K562 (cell line): ENCODE data around the gene TTC27. TPM values are rescaled to one million over a fixed set of nuclear protein-coding genes. Genes with fewer than 3 reads are reported as not detected.

Experiments
- ATAC-seq: fragments of 200-7000 bp; cut with Tn5 transposase; 3 replicates; pipeline ENCODE4 v1.9.1; 2020; ENCODE audit warnings: moderate library complexity
- BruUV-seq: library from RNA; stranded (reverse); fragments of 400-500 nt; replicated peaks from 2 replicates; lab custom pipeline; 2021; lab: Mats Ljungman, UMichigan
- CTCF ChIA-PET: fragments of 300-600 bp; formaldehyde crosslinking; extraction: SDS; loops from one replicate; lab custom pipeline; 2021; ENCODE audit warnings: low intra/inter-chr PET ratio; lab: Yijun Ruan, JAX
- POLR2A ChIA-PET: fragments of 300-600, 350-650 bp; sonication (Branson Sonifier 250); formaldehyde crosslinking; extraction: SDS; loops from one replicate; lab custom pipeline; 2021; ENCODE audit warnings: antibody characterized with exemption, inconsistent platforms; lab: Yijun Ruan, JAX
- DNase-seq, 4 experiments: peaks; one replicate each; pipeline versions ENCODE4 v3.0.0 to v3.0.0-alpha.2; 2011 to 2018; ENCODE audit warnings: low spot score in 3 of 4, mixed read lengths in 3 of 4; ENCODE audit errors: extremely low read depth in 1 of 4
- FAIRE-seq: peaks from 2 replicates; lab custom pipeline; 2011; peaks lifted over from hg19 to GRCh38; lab: Jason Lieb, UNC
- H2AFZ ChIP-seq: 2 replicates; pipeline ENCODE4 v1.6.0; 2011; ENCODE audit warnings: low read depth, low read length, control low read depth, inconsistent platforms
- H3K27ac ChIP-seq: fragments of 200-600 bp; 3 replicates; pipeline ENCODE4 v1.8.0; 2011; ENCODE audit warnings: low read depth, mild to moderate bottlenecking, control low read depth, inconsistent platforms, low read length, moderate library complexity, mixed read lengths; ENCODE audit errors: extremely low read depth
- H3K27me3 ChIP-seq, 2 experiments: fragments of 300-600 bp in 1 of 2; 2 replicates in 1 of 2; 3 replicates in 1 of 2; pipeline versions ENCODE4 v1.6.0 to v1.8.0; 2011; ENCODE audit warnings: inconsistent platforms in 2 of 2, low read length in 2 of 2, mild to moderate bottlenecking in 1 of 2, mixed read lengths in 1 of 2, moderate library complexity in 1 of 2; ENCODE audit not compliant: control insufficient read depth in 2 of 2, insufficient read depth in 2 of 2
- H3K36me3 ChIP-seq: fragments of 300-600 bp; 3 replicates; pipeline ENCODE4 v1.8.0; 2011; ENCODE audit warnings: mild to moderate bottlenecking, low read length, inconsistent platforms; ENCODE audit not compliant: control insufficient read depth, insufficient read depth
- H3K4me1 ChIP-seq, 2 experiments: fragments of 200-600 bp in 1 of 2; replicated peaks in 1 of 2; 2 replicates in 1 of 2; 3 replicates in 1 of 2; pipeline versions ENCODE4 v1.5.1 to v1.8.0; 2011; ENCODE audit warnings: inconsistent platforms in 2 of 2, low read length in 2 of 2, mild to moderate bottlenecking in 1 of 2, mixed read lengths in 1 of 2, moderate library complexity in 1 of 2; ENCODE audit not compliant: control insufficient read depth in 2 of 2, insufficient read depth in 2 of 2
- H3K4me2 ChIP-seq: 2 replicates; pipeline ENCODE4 v1.6.1; 2011; ENCODE audit warnings: low read length, control low read depth, inconsistent platforms, mixed read lengths; ENCODE audit not compliant: insufficient read depth
- H3K4me3 ChIP-seq: fragments of 200-600 bp; sonication (generic), shearing (Covaris generic); 2 replicates; pipeline ENCODE4 v1.5.1; 2016; ENCODE audit warnings: control low read depth, inconsistent platforms
- H3K79me2 ChIP-seq: fragments of 200-600 bp; 3 replicates; pipeline ENCODE4 v1.8.0; 2011; ENCODE audit warnings: low read length, inconsistent platforms; ENCODE audit not compliant: control insufficient read depth, insufficient read depth
- H3K9ac ChIP-seq, 2 experiments: 2 replicates each; pipeline versions ENCODE4 v1.6.0 to v1.6.1; 2011; ENCODE audit warnings: low read depth in 2 of 2, low read length in 2 of 2, control low read depth in 1 of 2, inconsistent platforms in 1 of 2, mild to moderate bottlenecking in 1 of 2, mixed read lengths in 1 of 2; ENCODE audit not compliant: insufficient read depth in 1 of 2
- H3K9me1 ChIP-seq: one replicate; pipeline ENCODE4 v1.6.0; 2011; ENCODE audit warnings: inconsistent platforms, mild to moderate bottlenecking, low read length, moderate library complexity; ENCODE audit not compliant: control insufficient read depth, insufficient read depth
- H3K9me3 ChIP-seq: replicated peaks from 2 replicates; pipeline ENCODE4 v1.5.1; 2011; ENCODE audit warnings: low read depth, low read length, inconsistent platforms; ENCODE audit not compliant: control insufficient read depth, insufficient read depth
- H4K20me1 ChIP-seq: replicated peaks from 2 replicates; pipeline ENCODE4 v1.6.1; 2011; ENCODE audit warnings: low read length, inconsistent platforms, mixed read lengths; ENCODE audit not compliant: control insufficient read depth, insufficient read depth
- FOXJ2 ChIP-seq: fragments of 200-800 bp; sonication (Bioruptor generic); IDR thresholded peaks from 2 replicates; pipeline ENCODE4 v1.6.1; 2016; ENCODE audit warnings: missing genetic modification characterization, missing compliant biosample characterization
- HDAC3 ChIP-seq: fragments of 450-650 bp; IDR thresholded peaks from 2 replicates; pipeline ENCODE4 v1.6.1; 2018; ENCODE audit warnings: borderline replicate concordance, mild to moderate bottlenecking, moderate library complexity; ENCODE audit not compliant: partially characterized antibody
- U2AF2 ChIP-seq: fragments of 200-400 bp; formaldehyde crosslinking; optimal IDR thresholded peaks from 2 replicates; pipeline ENCODE3; 2017; ENCODE audit warnings: low read depth, mild to moderate bottlenecking, low read length
- WGBS: fragments of 100-300 bp; shearing (Covaris generic); methylation state at CpG from one replicate; pipeline ENCODE4 v1.1.6; 2016; ENCODE audit warnings: low coverage, mixed read lengths; ENCODE audit not compliant: insufficient coverage; ENCODE audit errors: missing lambda C conversion rate; 5-methylcytosine and 5-hydroxymethylcytosine counted together
- in situ Hi-C: fragments of 300-500 bp; cut with MboI; formaldehyde crosslinking; loops from 4 replicates; pipeline ENCODE4 v1.15.0; 2018; ENCODE audit warnings: inconsistent platforms, mixed read lengths
- intact Hi-C: fragments of 100-400 bp; cut with micrococcal nuclease; formaldehyde crosslinking; loops from 2 replicates; pipeline ENCODE4 v1.14.2; 2022
- polyA plus RNA-seq, 8 experiments: library from polyadenylated mRNA; depleted of rRNA in 4 of 8; stranded (reverse) in 5 of 8; unstranded in 3 of 8; fragments of >200 nt; fragmentation: Nextera tagmentation in 2 of 8; fragmentation: Illumina TruSeq in 1 of 8; extraction: Ambion mirVana in 2 of 8; extraction: Trizol in 1 of 8; gene quantifications; 2 replicates each; pipeline versions ENCODE4 v1.2.1 to v1.2.3, GENCODE V29; 2011 to 2014; ENCODE audit warnings: inconsistent platforms in 1 of 8, missing spikeins in 1 of 8
- total RNA-seq, 7 experiments: library from RNA; depleted of rRNA in 6 of 7; stranded (reverse); fragments of >200 nt in 6 of 7; fragmentation: Illumina TruSeq in 2 of 7; extraction: Trizol in 2 of 7; gene quantifications; 2 replicates each; pipeline versions ENCODE4 v1.2.1 to v1.2.3, GENCODE V29; 2011 to 2021; ENCODE audit warnings: low replicate concordance in 1 of 7
- TF ChIP-seq, protein P1 (sequence below), 2 experiments: fragments of 450-650 bp; formaldehyde crosslinking in 1 of 2; IDR thresholded peaks; 2 replicates each; pipeline versions ENCODE4 v1.4.0 to v1.6.1; 2014 to 2020; ENCODE audit warnings: mild to moderate bottlenecking in 2 of 2, borderline replicate concordance in 1 of 2, low read depth in 1 of 2
- TF ChIP-seq, protein P2 (sequence below), 2 experiments: IDR thresholded peaks; 2 replicates each; pipeline ENCODE4 v1.6.1; 2012; ENCODE audit warnings: improper control_type of control experiment in 2 of 2, low read depth in 2 of 2, low read length in 2 of 2, borderline replicate concordance in 1 of 2
- TF ChIP-seq, protein P3 (sequence below): fragments of 250-450 bp; sonication (Bioruptor Pico); IDR thresholded peaks from 2 replicates; pipeline ENCODE4 v1.5.0; 2022; ENCODE audit warnings: mild to moderate bottlenecking

TTC27 gene
- total and polyA plus RNA-seq, 9 of the 15 experiments (the other 6 are each of a cell fraction or from before 2014, with no cell fraction given) = 44.3 to 93.4 (median 57.3) TPM

DNA sequence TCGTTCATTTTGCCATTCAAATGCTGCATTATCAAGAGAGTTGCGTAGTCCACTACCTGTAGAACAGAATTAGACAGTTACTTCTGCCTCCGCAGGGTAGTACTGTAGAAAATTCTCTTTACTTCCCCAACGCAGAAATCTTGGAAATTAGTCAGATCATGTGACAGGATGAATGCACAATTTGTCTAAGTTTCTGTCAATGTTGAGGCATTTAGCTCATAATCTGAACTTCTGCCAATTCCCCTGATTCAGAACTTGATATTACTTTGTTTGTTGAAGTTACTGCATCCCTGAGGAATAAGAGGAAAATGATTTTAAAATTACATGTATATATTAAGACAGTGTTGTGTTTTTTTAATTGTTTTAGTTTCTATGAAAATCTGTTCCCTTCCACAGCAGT is 83.4 kb downstream of the TTC27 start (continued):
- TF ChIP-seq HDAC3 = no peak

DNA sequence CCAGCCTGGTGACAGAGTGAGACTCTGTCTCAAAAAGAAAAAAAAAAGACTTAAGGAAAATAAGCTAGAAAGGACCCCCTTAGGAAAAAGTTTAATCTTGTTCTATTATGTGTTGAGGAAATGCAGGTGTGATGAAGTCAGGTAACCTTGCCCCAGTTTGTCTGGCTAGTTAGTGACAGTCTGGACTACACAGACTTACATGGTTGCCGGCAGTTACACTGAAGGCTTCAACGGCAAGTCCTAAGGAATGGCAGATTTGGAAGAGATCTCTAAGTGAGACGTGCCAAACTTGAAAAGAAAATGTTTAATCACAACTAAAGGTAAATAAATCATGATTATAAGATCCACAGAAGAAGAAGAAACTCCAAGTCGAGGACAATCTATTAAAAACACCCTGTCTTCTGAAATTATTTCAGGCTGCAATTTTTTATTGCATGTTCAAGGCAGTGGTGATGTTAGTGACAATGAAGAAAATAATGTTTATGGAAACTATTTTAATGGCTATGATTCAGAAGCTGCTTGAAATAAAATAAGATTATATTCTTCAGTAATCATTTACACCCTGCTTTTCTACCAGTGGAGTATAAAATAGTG is 84.2 kb downstream of the TTC27 start:
- in situ Hi-C loops = no loop called here
- POLR2A ChIA-PET = no interaction called here
- intact Hi-C loops = no loop called here
- Histone ChIP-seq H3K36me3 (peaks cover 23% of the 10 kb centered on the region; the same call in 1 of the 3 replicates), H3K4me2 (no peak overlapping the region), H3K4me3 (no peak overlapping the region), H3K79me2 (no peaks in the 10 kb centered on the region), H4K20me1 (no peaks in the 10 kb centered on the region), H3K9me3 (no peaks in the 10 kb centered on the region), H3K27me3 (no peaks in the 10 kb centered on the region), H3K9ac (no peak overlapping the region), H2AFZ (no peak overlapping the region), H3K27ac (no peak overlapping the region), H3K4me1 (no peaks in the 10 kb centered on the region), H3K9me1 (no peaks in the 10 kb centered on the region)
- FAIRE-seq (no peak), DNase-seq (no peak), ATAC-seq (no peak)
- CTCF ChIA-PET = no interaction called here
- 57% methylated on average over 4 of the region's 4 CpGs for WGBS
- BruUV-seq = no TSS peak
- TF ChIP-seq FOXJ2 (tag) (no peak), U2AF2 (no peak)
- TF ChIP-seq, protein P1, sequence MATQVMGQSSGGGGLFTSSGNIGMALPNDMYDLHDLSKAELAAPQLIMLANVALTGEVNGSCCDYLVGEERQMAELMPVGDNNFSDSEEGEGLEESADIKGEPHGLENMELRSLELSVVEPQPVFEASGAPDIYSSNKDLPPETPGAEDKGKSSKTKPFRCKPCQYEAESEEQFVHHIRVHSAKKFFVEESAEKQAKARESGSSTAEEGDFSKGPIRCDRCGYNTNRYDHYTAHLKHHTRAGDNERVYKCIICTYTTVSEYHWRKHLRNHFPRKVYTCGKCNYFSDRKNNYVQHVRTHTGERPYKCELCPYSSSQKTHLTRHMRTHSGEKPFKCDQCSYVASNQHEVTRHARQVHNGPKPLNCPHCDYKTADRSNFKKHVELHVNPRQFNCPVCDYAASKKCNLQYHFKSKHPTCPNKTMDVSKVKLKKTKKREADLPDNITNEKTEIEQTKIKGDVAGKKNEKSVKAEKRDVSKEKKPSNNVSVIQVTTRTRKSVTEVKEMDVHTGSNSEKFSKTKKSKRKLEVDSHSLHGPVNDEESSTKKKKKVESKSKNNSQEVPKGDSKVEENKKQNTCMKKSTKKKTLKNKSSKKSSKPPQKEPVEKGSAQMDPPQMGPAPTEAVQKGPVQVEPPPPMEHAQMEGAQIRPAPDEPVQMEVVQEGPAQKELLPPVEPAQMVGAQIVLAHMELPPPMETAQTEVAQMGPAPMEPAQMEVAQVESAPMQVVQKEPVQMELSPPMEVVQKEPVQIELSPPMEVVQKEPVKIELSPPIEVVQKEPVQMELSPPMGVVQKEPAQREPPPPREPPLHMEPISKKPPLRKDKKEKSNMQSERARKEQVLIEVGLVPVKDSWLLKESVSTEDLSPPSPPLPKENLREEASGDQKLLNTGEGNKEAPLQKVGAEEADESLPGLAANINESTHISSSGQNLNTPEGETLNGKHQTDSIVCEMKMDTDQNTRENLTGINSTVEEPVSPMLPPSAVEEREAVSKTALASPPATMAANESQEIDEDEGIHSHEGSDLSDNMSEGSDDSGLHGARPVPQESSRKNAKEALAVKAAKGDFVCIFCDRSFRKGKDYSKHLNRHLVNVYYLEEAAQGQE (IDR thresholded peaks at IDR 0.05; ENCODE audit: borderline replicate concordance) = no peak
- TF ChIP-seq, protein P1 (CRISPR knock-in tag; IDR thresholded peaks at IDR 0.05; ENCODE audit: low read depth) = no peak
- TF ChIP-seq, protein P2, sequence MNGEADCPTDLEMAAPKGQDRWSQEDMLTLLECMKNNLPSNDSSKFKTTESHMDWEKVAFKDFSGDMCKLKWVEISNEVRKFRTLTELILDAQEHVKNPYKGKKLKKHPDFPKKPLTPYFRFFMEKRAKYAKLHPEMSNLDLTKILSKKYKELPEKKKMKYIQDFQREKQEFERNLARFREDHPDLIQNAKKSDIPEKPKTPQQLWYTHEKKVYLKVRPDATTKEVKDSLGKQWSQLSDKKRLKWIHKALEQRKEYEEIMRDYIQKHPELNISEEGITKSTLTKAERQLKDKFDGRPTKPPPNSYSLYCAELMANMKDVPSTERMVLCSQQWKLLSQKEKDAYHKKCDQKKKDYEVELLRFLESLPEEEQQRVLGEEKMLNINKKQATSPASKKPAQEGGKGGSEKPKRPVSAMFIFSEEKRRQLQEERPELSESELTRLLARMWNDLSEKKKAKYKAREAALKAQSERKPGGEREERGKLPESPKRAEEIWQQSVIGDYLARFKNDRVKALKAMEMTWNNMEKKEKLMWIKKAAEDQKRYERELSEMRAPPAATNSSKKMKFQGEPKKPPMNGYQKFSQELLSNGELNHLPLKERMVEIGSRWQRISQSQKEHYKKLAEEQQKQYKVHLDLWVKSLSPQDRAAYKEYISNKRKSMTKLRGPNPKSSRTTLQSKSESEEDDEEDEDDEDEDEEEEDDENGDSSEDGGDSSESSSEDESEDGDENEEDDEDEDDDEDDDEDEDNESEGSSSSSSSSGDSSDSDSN (IDR thresholded peaks at IDR 0.05; ENCODE audit: borderline replicate concordance in 1 of 2, low read depth in 2 of 2, low read length in 2 of 2) = no peak
- TF ChIP-seq, protein P3, sequence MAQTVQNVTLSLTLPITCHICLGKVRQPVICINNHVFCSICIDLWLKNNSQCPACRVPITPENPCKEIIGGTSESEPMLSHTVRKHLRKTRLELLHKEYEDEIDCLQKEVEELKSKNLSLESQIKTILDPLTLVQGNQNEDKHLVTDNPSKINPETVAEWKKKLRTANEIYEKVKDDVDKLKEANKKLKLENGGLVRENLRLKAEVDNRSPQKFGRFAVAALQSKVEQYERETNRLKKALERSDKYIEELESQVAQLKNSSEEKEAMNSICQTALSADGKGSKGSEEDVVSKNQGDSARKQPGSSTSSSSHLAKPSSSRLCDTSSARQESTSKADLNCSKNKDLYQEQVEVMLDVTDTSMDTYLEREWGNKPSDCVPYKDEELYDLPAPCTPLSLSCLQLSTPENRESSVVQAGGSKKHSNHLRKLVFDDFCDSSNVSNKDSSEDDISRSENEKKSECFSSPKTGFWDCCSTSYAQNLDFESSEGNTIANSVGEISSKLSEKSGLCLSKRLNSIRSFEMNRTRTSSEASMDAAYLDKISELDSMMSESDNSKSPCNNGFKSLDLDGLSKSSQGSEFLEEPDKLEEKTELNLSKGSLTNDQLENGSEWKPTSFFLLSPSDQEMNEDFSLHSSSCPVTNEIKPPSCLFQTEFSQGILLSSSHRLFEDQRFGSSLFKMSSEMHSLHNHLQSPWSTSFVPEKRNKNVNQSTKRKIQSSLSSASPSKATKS = no peak
